SK-N-SH treated with all-trans-retinoic acid at 6 μM for 48 hours (cell line): ENCODE data around the gene PRMT3.

Source experiments
- ATAC-seq: fragments of 200-7000 bp; cut with Tn5 transposase; 3 replicates; pipeline ENCODE4 v1.9.1; 2020; ENCODE audit warnings: mild to moderate bottlenecking, moderate library complexity
- ARNTL ChIP-seq: fragments of 450-650 bp; formaldehyde crosslinking; IDR thresholded peaks from 2 replicates; pipeline ENCODE4 v1.5.0; 2020; ENCODE audit warnings: low read depth, mild to moderate bottlenecking, moderate library complexity, borderline replicate concordance
- BACH2 ChIP-seq: fragments of 250-450 bp; sonication (Bioruptor Pico); IDR thresholded peaks from 2 replicates; pipeline ENCODE4 v1.9.0; 2021; ENCODE audit warnings: mild to moderate bottlenecking, borderline replicate concordance
- CREB5 ChIP-seq: fragments of 250-450 bp; sonication (Bioruptor Pico); IDR thresholded peaks from 2 replicates; pipeline ENCODE4 v1.5.1; 2020; ENCODE audit warnings: low read depth, mild to moderate bottlenecking, moderate library complexity
- CSDC2 ChIP-seq: fragments of 250-450 bp; sonication (Bioruptor Pico); IDR thresholded peaks from 2 replicates; pipeline ENCODE4 v1.5.0; 2020; ENCODE audit warnings: mild to moderate bottlenecking, moderate library complexity
- GLIS3 ChIP-seq: fragments of 250-450 bp; sonication (Bioruptor Pico); IDR thresholded peaks from 2 replicates; pipeline ENCODE4 v1.5.0; 2020; ENCODE audit warnings: mild to moderate bottlenecking, moderate library complexity
- ISL1 ChIP-seq: fragments of 250-450 bp; sonication (Bioruptor Pico); IDR thresholded peaks from 2 replicates; pipeline ENCODE4 v2.1.2; 2022; ENCODE audit warnings: mild to moderate bottlenecking, moderate library complexity
- OSR1 ChIP-seq: fragments of 250-450 bp; sonication (Bioruptor Pico); IDR thresholded peaks from 2 replicates; pipeline ENCODE4 v1.8.0; 2022; ENCODE audit warnings: moderate library complexity, mild to moderate bottlenecking, inconsistent platforms
- PPARA ChIP-seq: fragments of 250-450 bp; sonication (Bioruptor Pico); IDR thresholded peaks from 2 replicates; pipeline ENCODE4 v1.5.0; 2020; ENCODE audit warnings: mild to moderate bottlenecking, borderline replicate concordance
- RARB ChIP-seq: fragments of 250-450 bp; sonication (Bioruptor Pico); IDR thresholded peaks from 2 replicates; pipeline ENCODE4 v1.8.0; 2021; ENCODE audit warnings: mild to moderate bottlenecking, moderate library complexity
- SNAI2 ChIP-seq: fragments of 250-450 bp; sonication (Bioruptor Pico); IDR thresholded peaks from 2 replicates; pipeline ENCODE4 v1.5.0; 2020; ENCODE audit warnings: mild to moderate bottlenecking, moderate library complexity
- TCF4 ChIP-seq: fragments of 250-450 bp; sonication (Bioruptor Pico); IDR thresholded peaks from 2 replicates; pipeline ENCODE4 v1.8.0; 2021; ENCODE audit warnings: mild to moderate bottlenecking, moderate library complexity, borderline replicate concordance
- TOX ChIP-seq: fragments of 250-450 bp; sonication (Bioruptor Pico); IDR thresholded peaks from 2 replicates; pipeline ENCODE4 v1.8.0; 2021; ENCODE audit warnings: mild to moderate bottlenecking, moderate library complexity, borderline replicate concordance
- ZC3H10 ChIP-seq: fragments of 250-450 bp; sonication (Bioruptor Pico); IDR thresholded peaks from 2 replicates; pipeline ENCODE4 v1.5.1; 2021; ENCODE audit warnings: mild to moderate bottlenecking, moderate library complexity
- ZFP3 ChIP-seq: fragments of 250-450 bp; sonication (Bioruptor Pico); IDR thresholded peaks from 2 replicates; pipeline ENCODE4 v1.5.0; 2020; ENCODE audit warnings: mild to moderate bottlenecking, moderate library complexity
- ZFP30 ChIP-seq: fragments of 450-650 bp; formaldehyde crosslinking; IDR thresholded peaks from 2 replicates; pipeline ENCODE4 v1.5.0; 2022; ENCODE audit warnings: mild to moderate bottlenecking, moderate library complexity
- ZNF565 ChIP-seq: fragments of 450-650 bp; formaldehyde crosslinking; conservative IDR thresholded peaks from 2 replicates; pipeline ENCODE4 v1.5.0; 2020; ENCODE audit warnings: low read depth, mild to moderate bottlenecking, moderate library complexity
- ZNF70 ChIP-seq: fragments of 450-650 bp; formaldehyde crosslinking; IDR thresholded peaks from 2 replicates; pipeline ENCODE4 v1.5.0; 2020; ENCODE audit warnings: mild to moderate bottlenecking, moderate library complexity
- ZNF8 ChIP-seq: fragments of 450-650 bp; formaldehyde crosslinking; IDR thresholded peaks from 2 replicates; pipeline ENCODE4 v1.5.0; 2020; ENCODE audit warnings: mild to moderate bottlenecking, moderate library complexity
- TF ChIP-seq, protein P1 (sequence below): fragments of 250-450 bp; sonication (Bioruptor Pico); IDR thresholded peaks from 2 replicates; pipeline ENCODE4 v1.5.1; 2021; ENCODE audit warnings: mild to moderate bottlenecking, moderate library complexity
- TF ChIP-seq, protein P2 (sequence below): fragments of 250-450 bp; sonication (Bioruptor Pico); IDR thresholded peaks from 2 replicates; pipeline ENCODE4 v1.5.0; 2020; ENCODE audit warnings: mild to moderate bottlenecking, moderate library complexity
- TF ChIP-seq, protein P3 (sequence below): fragments of 250-450 bp; sonication (Bioruptor Pico); IDR thresholded peaks from 2 replicates; pipeline ENCODE4 v1.8.0; 2020; ENCODE audit warnings: mild to moderate bottlenecking, moderate library complexity, borderline replicate concordance
- TF ChIP-seq, protein P4 (sequence below): fragments of 250-450 bp; sonication (Bioruptor Pico); IDR thresholded peaks from 2 replicates; pipeline ENCODE4 v1.8.0; 2021; ENCODE audit warnings: low read depth, mild to moderate bottlenecking, moderate library complexity, borderline replicate concordance

The PRMT3 gene

DNA sequence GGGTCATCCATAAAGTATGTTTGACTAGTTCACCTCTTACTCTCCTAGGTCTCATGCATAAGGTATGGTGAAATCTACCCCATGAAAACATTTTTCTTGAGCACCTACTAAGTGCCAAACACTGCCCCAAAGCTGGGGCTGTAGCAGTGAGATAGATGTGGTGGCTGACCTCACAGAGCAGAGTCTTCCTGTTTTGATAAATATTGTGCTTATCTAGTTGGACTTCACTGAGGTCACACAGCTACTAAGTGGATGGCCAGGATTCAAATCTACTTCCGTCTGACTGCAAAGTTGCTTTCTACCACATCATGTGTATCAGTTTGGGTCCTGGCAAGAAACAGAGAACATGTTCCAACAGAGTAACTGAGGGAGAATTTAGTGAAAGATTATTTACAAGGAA, 30.4 kb upstream of the PRMT3 start:
- no peak for TF ChIP-seq GLIS3 (CRISPR knock-in tag)
- TF ChIP-seq CSDC2 (CRISPR knock-in tag) = no peak
- TF ChIP-seq ZFP3 (CRISPR knock-in tag) = no peak
- no peak for TF ChIP-seq TCF4 (CRISPR knock-in tag)
- TF ChIP-seq, protein P1, sequence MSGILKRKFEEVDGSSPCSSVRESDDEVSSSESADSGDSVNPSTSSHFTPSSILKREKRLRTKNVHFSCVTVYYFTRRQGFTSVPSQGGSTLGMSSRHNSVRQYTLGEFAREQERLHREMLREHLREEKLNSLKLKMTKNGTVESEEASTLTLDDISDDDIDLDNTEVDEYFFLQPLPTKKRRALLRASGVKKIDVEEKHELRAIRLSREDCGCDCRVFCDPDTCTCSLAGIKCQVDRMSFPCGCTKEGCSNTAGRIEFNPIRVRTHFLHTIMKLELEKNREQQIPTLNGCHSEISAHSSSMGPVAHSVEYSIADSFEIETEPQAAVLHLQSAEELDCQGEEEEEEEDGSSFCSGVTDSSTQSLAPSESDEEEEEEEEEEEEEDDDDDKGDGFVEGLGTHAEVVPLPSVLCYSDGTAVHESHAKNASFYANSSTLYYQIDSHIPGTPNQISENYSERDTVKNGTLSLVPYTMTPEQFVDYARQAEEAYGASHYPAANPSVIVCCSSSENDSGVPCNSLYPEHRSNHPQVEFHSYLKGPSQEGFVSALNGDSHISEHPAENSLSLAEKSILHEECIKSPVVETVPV (CRISPR knock-in tag) = no peak
- no peak for TF ChIP-seq SNAI2 (CRISPR knock-in tag)
- TF ChIP-seq CREB5 = no peak
- no peak for ATAC-seq

DNA sequence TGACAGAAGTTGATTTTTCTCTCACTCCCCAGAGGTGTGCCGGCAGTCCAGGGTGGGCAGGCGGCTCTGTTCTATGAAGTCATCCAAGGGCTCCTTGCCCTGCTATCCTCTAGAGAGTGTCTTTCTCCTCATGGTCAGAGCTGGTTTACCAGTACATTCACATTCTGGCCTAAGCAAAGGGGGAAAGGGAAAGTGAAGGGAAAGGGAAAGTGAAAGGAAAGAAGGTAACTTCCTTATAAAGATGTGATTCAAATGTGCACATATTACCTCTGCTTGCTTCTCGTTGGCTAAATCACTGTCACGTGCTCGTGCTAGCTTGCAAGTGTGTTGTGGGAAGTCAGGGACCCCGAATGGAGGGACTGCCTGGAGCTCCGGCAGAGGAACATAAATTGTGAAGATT, 26.9 kb upstream of the PRMT3 start:
- no peak; the same call in 2 of the 3 replicates for ATAC-seq
- no peak for TF ChIP-seq OSR1 (CRISPR knock-in tag)
- no peak for TF ChIP-seq BACH2 (CRISPR knock-in tag)
- TF ChIP-seq ZNF70 (CRISPR knock-in tag) = no peak
- no peak for TF ChIP-seq ZNF8 (CRISPR knock-in tag)
- no peak for TF ChIP-seq GLIS3 (CRISPR knock-in tag)
- TF ChIP-seq TCF4 (CRISPR knock-in tag) = no peak
- no peak for TF ChIP-seq ZNF565 (CRISPR knock-in tag)
- no peak for TF ChIP-seq ZFP30 (CRISPR knock-in tag)
- no peak for TF ChIP-seq TOX (CRISPR knock-in tag)
- TF ChIP-seq, protein P2, sequence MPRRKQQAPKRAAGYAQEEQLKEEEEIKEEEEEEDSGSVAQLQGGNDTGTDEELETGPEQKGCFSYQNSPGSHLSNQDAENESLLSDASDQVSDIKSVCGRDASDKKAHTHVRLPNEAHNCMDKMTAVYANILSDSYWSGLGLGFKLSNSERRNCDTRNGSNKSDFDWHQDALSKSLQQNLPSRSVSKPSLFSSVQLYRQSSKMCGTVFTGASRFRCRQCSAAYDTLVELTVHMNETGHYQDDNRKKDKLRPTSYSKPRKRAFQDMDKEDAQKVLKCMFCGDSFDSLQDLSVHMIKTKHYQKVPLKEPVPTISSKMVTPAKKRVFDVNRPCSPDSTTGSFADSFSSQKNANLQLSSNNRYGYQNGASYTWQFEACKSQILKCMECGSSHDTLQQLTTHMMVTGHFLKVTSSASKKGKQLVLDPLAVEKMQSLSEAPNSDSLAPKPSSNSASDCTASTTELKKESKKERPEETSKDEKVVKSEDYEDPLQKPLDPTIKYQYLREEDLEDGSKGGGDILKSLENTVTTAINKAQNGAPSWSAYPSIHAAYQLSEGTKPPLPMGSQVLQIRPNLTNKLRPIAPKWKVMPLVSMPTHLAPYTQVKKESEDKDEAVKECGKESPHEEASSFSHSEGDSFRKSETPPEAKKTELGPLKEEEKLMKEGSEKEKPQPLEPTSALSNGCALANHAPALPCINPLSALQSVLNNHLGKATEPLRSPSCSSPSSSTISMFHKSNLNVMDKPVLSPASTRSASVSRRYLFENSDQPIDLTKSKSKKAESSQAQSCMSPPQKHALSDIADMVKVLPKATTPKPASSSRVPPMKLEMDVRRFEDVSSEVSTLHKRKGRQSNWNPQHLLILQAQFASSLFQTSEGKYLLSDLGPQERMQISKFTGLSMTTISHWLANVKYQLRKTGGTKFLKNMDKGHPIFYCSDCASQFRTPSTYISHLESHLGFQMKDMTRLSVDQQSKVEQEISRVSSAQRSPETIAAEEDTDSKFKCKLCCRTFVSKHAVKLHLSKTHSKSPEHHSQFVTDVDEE (CRISPR knock-in tag) = no peak
- TF ChIP-seq PPARA = no peak
- no peak for TF ChIP-seq CREB5
- TF ChIP-seq, protein P3, sequence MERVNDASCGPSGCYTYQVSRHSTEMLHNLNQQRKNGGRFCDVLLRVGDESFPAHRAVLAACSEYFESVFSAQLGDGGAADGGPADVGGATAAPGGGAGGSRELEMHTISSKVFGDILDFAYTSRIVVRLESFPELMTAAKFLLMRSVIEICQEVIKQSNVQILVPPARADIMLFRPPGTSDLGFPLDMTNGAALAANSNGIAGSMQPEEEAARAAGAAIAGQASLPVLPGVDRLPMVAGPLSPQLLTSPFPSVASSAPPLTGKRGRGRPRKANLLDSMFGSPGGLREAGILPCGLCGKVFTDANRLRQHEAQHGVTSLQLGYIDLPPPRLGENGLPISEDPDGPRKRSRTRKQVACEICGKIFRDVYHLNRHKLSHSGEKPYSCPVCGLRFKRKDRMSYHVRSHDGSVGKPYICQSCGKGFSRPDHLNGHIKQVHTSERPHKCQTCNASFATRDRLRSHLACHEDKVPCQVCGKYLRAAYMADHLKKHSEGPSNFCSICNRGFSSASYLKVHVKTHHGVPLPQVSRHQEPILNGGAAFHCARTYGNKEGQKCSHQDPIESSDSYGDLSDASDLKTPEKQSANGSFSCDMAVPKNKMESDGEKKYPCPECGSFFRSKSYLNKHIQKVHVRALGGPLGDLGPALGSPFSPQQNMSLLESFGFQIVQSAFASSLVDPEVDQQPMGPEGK (CRISPR knock-in tag) = no peak
- TF ChIP-seq CSDC2 (CRISPR knock-in tag) = no peak
- TF ChIP-seq, protein P4, sequence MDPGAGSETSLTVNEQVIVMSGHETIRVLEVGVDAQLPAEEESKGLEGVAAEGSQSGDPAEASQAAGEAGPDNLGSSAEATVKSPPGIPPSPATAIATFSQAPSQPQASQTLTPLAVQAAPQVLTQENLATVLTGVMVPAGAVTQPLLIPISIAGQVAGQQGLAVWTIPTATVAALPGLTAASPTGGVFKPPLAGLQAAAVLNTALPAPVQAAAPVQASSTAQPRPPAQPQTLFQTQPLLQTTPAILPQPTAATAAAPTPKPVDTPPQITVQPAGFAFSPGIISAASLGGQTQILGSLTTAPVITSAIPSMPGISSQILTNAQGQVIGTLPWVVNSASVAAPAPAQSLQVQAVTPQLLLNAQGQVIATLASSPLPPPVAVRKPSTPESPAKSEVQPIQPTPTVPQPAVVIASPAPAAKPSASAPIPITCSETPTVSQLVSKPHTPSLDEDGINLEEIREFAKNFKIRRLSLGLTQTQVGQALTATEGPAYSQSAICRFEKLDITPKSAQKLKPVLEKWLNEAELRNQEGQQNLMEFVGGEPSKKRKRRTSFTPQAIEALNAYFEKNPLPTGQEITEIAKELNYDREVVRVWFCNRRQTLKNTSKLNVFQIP = no peak
- no peak for TF ChIP-seq ZC3H10 (CRISPR knock-in tag)
- no peak for TF ChIP-seq RARB (CRISPR knock-in tag)
- TF ChIP-seq ARNTL (CRISPR knock-in tag) = no peak
- TF ChIP-seq ISL1 = no peak
